ENCODE data around the gene NDOR1. TPM values are rescaled to one million over a fixed set of nuclear protein-coding genes. Genes with fewer than 3 reads are reported as not detected.
"Not testable (repeated sequence)": the region's sequence is repeated elsewhere in the genome, so short reads cannot be mapped to it uniquely, and the experiment has no call there.

NDOR1 gene
- total RNA-seq, 1 experiment from 2014 or later, result 4.9 TPM

DNA sequence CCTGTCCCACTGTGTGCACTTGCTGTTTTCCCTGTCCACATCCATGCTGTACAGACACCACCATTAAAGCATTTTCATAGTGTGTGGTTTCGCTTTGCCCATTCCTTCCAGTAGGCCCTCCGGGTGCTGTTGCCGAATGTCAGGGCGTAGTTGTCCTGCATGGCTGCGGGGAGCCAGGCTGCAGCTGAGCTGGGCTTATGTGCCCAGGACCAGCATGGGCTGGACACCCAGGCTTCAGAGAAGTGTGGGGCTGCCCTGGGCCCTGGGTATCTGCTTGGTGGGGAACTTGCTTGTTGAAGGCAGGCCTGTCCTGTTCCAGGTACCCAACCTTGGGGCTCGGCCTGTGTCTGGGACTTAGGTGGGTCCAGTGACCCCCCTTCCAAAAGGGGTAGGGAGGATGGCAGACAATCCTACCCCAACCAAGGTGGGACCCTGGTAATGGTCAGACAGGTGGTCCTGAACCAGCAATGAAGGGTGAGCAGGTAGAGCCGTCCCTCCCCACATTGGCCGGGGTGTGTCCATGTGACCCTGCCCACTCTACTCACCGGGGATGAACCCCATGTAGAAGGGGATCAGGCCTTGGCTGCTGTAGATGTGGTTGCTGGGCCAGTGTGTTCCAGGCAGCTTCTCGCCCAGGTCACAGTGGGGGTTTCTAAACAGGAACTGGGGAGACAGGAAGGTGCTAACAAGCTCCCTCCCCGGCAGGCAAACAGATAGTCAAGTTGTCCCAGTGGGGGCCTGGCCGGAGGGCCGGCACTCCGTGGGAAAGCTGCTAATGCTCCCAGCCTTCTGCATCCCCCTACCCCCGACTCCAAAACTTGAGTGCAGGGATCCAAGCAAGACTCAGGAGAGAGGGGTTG, 38.4 kb downstream of the NDOR1 start:
- no peak for DNase-seq (ENCODE audit: low spot score)

DNA sequence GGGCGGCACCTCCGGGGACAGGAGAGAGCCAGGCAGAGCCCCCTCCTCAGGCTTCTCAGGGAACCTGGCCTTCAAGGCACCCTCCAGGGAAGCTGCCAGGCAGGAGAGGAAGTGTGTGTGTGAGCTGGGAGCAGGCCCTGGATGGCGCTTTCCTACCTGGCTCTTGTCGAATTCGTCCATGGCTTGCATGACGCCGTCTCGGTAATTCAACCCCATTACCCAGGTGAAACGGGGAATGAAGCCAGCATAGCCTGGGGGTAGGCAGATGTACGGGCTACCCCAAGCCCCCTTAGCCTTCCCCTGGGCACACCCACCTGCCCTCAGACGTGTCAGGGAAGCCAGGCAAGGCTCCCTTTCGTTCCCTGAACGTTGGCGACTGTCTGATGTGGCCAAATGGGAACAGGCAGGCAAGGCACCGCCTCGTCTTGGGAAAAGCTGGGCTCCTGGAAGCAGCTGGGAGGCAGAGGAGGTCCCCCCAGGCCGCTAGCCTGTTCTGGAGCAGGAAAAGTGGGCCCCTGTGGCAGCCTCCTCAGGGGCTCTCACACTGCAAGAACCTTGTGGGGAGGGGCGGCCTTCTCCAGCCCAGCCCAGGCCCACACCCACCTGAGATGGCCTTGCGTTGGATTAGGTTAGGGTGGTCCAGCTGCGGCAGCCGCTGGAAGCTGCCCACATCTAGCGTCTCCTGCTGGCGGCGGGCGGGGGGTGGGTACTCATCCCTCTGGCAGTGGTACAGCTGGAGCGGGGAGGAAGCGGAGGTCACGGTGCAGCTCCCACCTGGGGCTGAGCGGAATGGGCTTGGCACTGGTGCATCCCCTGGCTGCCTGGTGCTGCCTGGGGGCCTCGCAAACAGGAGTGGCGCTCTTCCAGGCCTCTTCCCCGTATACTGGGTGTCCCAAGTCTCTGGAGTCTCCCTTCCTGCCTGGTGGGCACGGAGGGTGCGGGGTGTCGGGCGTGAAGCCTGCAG, 39.3 kb downstream of the NDOR1 start:
- DNase-seq (ENCODE audit: low spot score), result no peak

DNA sequence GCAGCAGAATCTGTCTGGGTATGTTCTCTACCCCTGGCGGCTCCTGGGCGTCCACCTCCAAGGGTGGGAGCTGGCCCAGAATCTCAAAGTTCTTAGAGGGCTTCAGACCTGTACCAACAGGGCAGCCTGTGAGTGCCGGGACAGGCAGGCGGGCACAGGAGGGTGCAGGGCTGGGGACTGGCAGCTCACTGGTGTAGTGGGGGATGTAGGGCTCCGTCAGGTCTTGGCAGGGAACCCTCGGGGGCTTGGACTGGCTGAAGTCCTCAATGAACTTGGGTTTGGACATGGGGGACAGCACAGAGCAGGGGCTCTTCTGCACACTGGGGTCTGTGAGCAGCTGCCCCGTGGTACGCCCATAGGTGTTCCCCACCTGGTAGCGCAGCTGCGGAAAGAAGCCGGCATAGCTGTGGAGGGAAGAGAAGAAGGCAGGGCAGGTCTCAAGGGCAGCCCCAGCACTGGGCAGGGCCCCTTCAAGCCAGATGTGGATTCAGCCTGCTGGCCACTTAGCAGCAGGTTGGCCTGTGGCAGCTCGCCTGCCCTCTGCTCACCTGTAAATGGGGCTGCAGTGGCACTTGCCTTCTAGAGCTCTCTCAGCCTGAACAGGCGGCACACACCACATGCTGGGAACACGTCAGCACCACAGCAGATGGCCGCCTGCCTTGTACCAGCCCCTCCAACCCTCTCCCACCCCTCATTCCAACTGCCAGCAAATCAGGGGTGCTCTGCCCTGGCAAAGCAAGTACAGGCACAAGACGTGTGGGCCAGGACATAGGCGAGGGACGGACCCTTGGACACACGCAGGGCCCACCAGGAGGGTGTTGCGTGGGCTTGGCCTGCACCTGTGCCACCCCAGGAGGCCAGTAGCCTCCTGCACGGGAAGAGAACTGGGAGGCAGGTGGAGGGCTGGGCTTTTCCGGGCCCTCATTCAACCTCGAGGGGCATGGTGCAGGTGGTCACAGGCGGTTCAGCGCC, 40.2 kb downstream of the NDOR1 start:
- no peak for DNase-seq (ENCODE audit: low spot score)

DNA sequence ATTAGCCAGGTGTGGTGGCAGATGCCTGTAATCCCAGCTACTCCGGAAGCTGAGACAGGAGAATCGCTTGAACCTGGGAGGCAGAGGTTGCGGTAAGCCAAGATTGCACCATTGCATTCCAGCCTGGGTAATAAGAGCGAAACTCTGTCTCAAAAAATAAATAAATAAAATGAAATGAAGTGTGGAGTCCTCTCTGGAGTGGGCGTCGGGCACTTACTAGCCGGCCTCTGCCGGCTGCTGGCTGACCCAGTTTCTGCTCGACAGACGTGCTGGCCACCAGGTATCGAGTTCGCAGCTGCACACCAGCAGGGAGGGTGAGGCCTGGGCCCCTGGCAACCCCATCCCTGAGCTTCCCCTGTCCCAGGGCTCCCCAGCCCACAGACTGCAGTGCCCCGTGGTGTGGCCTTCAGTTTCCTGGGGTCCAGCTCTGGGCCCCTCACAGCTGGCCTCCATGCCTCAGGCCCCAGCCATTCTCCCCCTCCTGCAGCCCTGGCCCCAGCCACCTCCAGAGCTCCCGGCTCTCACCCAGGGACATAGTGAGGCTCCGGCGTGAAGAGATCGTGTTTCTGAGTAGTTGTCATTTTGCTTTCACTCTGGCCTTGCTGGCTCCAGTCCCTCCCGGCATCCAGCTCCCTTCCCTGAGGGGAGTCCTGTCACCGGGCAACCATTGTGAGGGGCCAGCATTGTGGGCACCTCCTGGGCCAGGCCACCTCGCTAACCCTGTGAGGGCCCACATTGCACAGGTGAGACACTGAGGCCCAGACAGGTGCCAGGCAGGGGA, 41.8 kb downstream of the NDOR1 start:
- no peak for DNase-seq (ENCODE audit: low spot score)

DNA sequence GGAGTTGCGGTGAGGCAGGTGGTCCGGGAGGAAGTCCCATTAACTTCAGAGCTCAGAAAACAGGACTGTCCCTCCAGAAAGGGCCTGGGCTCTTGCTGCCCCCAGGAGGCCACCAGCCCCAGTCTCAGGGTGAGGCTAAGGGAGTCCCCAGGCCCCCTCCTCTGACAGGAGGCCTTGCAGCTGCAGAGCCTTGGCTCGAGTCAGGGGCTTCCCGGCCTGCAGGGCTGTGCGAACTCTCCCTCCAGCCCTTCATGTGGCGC, 42.3 kb downstream of the NDOR1 start:
- DNase-seq (ENCODE audit: low spot score), result no peak

DNA sequence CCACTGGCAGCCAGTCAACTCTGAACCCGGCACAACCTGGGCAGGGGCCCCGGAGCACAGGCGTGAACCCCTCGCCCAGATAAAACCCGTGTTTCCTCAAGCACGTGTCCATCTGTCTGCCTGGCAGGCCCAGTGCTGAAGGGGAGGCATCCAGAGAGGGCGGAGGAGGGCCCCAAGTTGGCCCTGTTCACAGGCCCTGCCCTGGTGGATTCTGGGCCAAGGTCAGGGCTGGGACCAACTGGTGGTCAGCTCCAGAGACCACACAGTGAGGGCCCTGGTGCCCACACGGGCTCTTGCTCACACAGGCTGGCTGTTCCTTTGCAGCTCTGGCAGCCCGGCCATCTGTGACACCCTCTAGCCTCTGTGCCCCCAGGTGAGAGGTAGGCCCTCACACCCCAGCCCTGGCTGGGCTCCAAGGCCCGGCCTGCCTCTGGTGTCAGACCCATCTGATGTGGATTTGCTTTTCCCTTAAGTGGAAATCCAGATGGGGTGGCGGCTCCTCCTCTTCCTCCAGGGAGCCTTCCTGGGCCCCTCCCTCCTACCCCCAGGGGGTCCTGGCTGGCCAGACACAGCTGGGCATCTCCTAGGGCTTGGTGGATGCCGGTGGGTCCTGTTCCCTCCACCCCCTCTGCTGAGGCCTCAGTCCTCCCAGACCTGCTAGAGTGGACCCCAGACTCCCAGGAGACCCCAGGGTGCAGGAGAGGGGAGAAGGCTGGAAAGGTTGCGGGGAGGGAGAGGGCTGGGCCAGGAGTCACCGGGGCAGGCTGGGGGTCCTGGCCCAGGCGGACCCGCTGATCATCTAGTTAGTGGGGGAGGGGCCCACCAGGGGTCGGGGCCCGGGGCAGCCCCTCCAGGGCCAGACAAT, 45.1 kb downstream of the NDOR1 start:
- DNase-seq (ENCODE audit: low spot score), result no peak

DNA sequence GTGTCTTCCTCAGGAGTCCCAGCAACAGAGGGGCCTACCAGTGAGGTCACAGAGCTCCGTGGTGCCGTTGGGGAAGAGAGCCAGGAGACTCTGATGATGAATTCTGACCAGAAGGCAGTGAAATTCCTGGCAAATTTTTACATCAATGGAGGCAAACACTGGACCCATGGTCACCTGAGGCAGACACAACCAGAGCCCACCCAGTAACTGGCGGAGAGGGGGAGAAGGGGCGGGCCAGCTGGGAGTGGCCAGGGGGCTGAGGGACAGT, 45.6 kb downstream of the NDOR1 start, which contains the start of gene STPG3:
Gene STPG3 (plus strand): TSS at position 93 of the 268 bp plus-strand sequence. CDS start 1 bp downstream, at position 94.
- no peak for DNase-seq (ENCODE audit: low spot score)

- DNase-seq (ENCODE audit: low spot score), result no peak
Measured at GRCh38 chr9:137251490-137252268, 46.2 kb downstream of the NDOR1 start.

DNA sequence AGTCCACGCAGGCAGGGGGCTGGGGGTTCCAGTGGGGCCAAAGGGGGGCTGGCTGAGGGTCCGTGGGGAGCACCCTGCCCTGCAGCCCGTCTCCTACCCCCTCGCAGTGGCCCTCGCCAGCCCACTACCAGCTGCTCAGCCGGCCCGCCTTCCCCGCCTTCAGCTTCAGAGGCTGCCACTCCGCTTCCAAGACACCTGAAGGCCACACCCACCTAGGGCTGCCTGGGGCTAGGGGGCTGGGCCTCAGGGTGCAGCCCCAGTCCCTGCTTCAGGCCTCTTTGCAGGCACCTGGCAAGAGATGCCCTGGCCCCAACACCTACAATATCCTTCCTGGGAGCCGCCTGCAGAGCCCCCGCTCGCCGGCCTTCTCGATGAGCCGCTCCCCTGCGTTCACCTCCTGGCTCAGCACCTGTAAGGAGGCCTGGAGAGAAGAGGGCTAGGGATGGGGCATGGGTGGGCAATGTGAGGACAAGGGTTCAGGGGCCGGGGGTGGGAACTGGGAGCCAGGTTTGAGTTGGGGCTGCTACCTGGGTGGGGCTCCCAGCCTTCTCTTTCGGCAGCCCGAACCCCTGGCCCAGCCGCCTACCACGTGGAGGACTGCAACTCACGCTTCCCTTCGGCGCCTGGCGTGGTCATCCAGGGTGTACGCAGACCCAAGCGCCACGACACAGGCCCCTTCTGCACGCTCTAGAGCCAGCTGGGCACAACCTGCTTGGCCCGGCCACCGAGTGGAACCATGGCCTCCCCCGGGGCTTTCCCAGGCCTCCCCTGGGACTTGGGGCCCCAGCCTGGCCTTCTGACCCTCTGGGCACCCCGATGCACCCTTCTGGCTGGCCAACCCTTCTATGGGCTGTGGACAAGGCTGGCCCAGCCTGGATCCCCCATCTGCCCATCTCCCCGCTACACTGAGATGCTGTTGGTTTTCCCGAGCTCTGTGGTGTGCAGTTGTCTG, 47.3 kb downstream of the NDOR1 start:
- DNase-seq (ENCODE audit: low spot score), result no peak

DNA sequence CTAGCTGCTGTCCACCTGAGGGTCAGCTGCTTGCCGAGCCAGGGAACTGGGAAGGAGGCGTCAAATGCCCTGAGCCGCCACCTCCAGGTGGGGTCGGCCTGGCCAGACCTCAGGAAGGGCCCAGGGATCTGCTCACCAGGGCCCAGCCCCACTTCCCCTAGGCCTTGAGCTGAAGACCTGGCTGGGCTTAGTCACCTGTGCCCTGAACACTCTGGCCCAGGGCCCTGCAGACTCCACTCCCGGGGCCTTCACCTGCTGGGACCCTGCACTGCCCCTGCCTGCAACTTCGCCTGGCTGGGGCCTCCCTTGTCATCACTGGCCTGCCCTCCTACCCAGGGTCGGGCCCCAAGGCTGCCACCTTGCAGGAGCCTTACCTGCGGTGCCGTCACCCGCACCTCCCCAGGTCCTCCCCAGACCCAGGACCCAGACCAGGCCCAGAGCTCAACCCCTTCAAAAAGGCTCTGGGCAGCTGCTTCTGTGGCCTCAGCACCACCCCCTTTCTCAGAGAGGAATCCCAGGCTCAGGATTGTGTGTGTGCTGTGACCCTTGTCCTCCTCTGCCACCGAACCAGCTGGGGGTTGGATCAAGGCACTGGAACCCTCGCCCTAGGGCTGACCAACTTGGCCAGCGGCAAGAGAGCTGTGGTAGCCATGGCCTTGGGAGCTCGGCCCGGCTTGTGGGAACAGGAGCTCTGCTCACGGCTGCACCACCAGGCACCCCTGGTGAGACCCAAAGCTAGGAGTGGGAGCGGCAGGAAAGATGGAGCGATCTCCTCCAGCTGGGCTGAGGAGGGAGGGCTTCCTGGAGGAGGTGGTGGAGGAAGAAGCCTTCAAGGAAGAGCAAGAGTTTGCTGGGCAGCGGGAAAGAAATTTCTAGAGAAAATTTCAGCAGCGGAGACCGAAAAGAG, 48.5 kb downstream of the NDOR1 start:
- DNase-seq (ENCODE audit: low spot score), result no peak

DNA sequence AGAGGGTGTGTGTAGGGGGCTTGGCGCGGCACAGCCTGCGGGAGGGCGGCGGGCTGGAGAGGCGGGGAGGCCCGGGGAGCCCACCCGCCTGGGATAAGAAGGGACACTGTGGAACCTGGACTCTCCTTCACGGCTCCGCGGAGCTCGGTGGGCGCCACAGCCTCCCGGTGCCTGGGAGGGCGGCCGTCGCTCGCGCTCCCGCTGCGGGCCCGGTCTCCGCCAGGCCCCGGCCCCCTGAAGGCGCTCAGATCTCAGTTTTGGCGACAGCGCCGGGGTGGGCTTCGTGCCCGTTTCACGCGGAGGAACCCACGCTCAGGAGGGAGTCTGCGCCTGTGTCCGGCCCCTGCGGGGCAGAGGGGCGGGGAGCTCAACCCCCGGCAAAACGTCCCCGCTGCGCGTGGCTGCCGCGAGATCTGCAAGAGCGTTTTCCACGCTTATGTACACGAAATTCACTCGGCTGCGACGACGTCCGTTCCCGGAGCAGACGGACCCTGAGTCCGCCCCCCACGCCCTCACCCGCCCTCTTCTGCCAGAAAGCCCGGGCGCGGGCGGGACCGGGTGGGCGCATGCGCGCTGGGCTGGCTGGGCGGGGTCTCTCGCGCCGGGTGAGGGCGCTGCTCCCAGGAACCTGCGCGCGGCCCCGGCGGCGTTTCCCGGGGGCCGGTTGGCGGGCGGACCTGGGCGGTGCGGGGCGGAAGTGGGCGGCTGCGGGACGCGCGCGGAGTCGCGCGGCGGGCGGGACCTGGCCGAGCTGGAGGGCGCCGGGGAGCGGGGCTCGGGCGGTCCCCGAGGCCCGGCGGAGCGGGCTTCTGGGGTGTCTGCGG, 49.3 kb downstream of the NDOR1 start, which contains the start of gene NELFB:
Gene NELFB (plus strand): TSS at position 704 of the 824 bp plus-strand sequence.
- peak; percentile 61 for DNase-seq (ENCODE audit: low spot score)

- no peak for DNase-seq (ENCODE audit: low spot score)
Measured at GRCh38 chr9:137255448-137256114, 50.1 kb downstream of the NDOR1 start.

DNA sequence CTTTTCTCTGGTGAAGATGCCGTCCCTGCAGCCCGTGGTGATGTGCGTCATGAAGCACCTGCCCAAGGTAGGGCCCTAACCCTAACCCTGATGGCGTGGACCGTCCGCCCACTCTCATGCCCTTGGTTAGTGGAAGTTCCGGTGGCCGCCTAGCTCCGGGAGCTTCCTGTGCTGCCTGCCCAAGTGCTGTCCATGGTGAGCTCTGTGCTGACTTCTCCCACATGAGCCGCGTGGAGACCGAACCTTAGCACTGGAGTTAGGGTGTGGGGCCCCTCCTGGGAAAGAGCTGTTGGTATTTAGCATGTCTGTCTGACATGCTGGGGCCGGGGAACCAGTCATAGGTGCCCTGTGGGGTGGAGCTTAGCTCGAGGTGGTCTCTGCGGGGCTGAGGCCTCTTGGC, 50.9 kb downstream of the NDOR1 start:
- no peak for DNase-seq (ENCODE audit: low spot score)

DNA sequence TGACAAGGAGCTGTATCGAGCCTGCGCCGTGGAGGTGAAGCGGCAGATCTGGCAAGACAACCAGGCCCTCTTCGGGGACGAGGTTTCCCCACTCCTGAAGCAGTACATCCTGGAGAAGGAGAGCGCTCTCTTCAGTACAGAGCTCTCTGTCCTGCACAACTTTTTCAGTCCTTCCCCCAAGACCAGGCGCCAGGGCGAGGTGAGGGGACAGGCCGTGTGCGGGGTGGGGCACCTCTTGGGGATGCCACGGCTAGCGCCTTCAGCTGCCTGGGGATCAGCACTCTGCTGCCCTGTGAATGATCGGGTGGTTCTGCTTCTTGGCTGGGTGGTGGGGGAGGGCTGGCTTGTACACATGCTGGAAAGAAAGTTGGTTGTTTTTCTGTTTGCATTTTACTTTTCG, 51.4 kb downstream of the NDOR1 start:
- DNase-seq (ENCODE audit: low spot score), result no peak

DNA sequence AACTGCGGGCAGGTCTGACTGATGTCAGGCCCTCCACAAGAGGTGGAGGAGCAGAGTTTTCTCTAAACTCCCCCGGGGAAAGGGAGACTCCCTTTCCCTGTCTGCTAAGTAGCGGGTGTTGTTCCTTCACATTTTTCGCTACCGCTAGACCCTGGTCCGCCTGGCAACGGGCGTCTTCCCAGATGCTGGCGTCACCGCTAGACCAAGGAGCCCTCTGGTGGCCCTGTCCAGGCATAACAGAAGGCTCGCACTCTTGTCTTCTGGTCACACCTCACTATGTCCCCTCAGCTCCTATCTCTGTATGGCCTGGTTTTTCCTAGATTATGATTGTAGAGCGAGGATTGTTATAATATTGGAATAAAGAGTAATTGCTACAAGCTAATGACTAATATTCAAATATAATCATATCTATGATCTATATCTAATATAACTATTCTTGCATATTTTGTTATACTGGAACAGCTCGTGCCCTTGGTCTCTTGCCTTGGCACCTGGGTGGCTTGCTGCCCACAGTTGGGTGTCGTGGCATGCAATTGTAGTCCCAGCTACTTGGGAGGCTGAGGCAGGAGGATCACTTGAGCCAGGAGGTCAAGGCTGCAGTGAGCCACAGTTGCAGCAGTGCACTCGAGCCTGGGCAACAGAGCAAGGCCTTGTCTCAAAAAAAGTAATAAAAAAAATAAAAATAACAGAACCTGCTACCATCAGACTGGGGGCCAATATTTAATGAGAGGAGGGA, 56.8 kb downstream of the NDOR1 start:
- not testable (repeated sequence) for DNase-seq (ENCODE audit: low spot score)
